HG03025 (cell line): ENCODE data around the gene KHDC3L.
"Not testable (repeated sequence)": the region's sequence is repeated elsewhere in the genome, so short reads cannot be mapped to it uniquely, and the experiment has no call there.

ENCODE experiments used
- ATAC-seq: cut with Tn5 transposase; IDR thresholded peaks from one replicate; pipeline ENCODE4 v1.9.1; 2021; ENCODE audit warnings: mild to moderate bottlenecking, moderate library complexity; ENCODE audit not compliant: unreplicated experiment, low FRiP score

Gene KHDC3L

GRCh38 chr6:73368675-73369074 is 6.2 kb downstream of the KHDC3L start:
- ATAC-seq: no peak

DNA sequence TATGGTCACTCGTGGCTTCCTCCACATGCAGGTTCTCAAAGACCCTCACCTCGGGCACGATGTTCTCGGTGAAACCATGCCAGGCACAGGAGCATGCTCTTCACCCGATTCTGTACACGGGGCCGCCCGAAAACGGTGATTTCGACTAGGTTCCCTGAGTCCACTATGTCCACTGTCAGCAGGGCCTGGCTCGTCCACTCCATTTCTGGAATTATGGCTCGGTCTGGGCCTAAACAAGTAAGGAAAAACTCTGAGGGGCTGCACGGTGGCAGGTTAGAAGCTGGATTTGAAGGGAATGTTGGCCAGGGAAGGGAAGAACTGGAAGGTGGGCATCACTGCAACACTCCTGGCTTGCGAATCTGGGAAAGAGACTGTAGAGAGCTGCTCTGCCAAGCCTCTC is 6.7 kb downstream of the KHDC3L start:
- ATAC-seq: no peak

DNA sequence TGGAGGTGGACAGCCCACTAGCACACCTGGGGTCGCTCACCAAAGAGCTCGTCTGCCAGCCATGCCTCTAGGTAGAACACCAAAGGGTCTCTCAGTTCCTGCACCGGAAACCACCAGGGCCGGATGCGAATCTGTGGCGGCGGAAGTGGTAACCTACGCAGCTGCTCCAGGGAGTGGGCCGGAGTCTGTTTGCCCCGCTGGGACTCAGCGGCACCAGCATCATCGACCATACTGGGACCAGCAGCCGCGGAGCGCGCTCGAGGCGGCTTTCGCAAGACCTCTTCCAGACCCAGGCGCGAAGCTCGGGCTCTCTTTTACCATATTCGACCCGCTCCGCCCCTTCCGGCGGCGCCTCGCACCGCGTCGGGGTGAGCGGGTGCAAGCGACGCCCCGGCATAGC is 7.1 kb downstream of the KHDC3L start, which contains the start of gene OOEP:
Gene OOEP (minus strand): TSS at position 335 of the 400 bp plus-strand sequence. CDS start 105 bp downstream, at position 230.
- ATAC-seq: no peak

DNA sequence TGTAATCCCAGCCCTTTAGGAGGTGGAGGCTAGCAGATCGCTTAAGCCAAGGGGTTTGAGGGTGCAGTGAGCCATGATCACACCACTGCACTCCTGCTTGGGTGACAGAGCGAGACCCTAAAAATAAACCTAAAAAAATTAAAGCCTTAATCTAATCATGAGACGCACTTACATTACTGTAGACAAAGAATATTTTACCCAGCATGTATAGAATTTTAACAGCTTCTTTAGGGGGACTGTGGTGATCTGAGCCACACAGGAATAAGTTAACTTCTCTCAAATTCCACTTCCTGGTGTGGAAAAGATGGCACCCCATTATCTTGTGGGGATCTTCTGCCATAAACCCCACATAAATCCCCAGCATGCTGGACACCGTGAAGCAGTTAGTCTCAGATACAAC is 9.5 kb downstream of the KHDC3L start:
- no peak for ATAC-seq

DNA sequence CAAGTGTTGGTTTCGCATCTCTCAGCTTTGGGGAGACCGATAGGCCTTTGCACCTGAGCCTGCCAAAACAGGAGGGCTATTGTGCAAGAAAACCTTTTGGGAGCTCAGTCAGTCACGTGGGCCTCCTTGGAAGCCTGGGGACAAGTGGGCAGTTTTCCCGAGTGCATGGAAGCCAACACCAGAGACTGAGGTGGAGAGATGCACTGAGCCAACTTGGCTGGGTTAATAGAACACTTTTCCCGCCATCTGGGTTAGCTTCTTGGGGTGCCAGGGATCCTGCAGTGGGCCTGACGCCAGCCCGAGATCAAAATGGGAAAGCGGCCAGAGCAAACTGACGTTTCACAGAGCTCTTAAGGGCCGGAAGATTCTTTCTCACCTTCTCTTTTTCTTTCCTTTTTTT is 10.1 kb downstream of the KHDC3L start:
- ATAC-seq: no peak

DNA sequence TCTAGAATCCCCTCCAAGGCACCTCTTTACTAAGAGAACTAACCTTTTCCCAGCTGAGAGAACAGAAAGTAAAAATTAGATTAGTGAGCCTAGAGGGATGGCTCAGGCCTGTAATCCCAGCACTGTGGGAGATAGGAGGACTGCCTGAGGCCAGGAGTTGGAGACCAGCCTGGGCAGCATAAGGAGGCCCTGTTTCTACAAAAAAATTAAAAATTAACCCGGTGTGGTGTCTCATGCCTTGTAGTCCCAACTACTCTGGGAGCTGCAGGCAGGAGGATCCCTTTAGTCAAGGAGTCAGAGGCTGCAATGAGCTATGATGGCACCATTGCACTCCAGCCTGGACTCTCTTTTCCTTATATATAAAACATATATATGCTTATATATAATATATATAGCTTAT is 12.8 kb downstream of the KHDC3L start:
- no peak for ATAC-seq

DNA sequence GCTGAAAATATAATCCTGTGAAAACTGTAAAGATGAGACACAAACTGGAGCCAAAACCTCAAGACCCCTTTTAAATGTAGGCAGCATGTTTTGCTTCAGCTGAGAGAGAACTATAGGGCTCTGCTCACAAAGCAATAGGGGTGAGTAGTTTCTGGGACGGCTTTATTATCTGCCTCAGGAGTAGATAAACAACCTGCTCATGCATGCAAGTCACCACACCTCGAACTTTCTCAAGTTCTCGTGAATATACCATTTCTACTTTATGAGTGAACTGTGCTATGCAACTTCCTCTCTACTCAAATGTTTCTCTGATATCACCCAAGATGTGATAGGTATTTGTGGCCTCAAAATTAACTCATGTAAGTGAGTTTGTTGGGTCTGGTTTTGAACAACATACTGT is 14.8 kb downstream of the KHDC3L start:
- ATAC-seq: no peak

DNA sequence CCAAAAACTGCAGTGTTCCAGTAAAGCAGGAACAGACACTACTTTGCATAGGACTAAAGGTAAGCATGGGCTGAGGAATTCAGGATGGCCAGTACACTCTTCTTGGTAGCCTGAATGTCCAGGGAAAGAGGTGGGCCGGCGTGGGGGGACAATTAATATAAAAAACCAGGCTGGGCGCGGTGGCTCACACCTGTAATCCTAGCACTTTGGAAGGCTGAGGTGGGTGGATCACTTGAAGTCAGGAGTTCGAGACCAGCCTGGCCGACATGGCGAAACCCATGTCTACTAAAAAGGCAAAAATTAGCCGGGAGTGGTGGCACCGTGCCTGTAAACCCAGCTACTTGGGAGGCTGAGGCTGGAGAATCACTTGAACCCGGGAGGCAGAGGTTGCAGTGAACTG is 19.1 kb downstream of the KHDC3L start:
- ATAC-seq: not testable (repeated sequence)

DNA sequence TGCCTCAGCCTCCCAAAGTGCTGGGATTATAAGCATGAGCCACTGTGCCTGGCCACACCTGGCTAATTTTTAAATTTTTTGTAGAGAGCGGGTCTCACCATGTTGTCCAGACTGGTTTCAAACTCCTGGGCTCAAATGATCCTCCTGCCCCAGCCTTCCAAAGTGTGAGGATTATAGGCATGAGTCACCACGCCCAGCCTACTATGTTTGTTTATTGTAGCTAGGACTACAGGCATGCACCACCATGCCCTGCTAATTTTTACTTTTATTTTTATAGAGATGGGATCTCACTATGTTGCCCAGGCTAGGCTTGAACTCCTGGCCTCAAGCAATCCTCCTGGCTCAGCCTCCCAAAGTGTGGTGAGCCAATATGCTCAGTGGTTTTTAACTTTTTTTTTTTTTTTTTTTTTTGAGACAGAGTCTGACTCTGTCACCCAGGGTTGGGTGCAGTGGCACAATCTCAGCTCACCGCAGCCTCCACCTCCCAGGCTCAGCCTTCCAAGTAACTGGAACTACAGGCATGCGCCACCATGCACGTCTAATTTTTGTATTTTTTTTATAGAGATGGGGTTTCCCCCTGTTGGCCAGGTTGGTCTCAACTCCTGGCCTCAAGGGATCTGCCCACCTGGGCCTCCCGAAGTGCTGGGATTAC is 20.1 kb downstream of the KHDC3L start:
- ATAC-seq: no peak

- peak; percentile 12 for ATAC-seq
Observed at GRCh38 chr6:73388433-73388799, 26.0 kb downstream of the KHDC3L start.

DNA sequence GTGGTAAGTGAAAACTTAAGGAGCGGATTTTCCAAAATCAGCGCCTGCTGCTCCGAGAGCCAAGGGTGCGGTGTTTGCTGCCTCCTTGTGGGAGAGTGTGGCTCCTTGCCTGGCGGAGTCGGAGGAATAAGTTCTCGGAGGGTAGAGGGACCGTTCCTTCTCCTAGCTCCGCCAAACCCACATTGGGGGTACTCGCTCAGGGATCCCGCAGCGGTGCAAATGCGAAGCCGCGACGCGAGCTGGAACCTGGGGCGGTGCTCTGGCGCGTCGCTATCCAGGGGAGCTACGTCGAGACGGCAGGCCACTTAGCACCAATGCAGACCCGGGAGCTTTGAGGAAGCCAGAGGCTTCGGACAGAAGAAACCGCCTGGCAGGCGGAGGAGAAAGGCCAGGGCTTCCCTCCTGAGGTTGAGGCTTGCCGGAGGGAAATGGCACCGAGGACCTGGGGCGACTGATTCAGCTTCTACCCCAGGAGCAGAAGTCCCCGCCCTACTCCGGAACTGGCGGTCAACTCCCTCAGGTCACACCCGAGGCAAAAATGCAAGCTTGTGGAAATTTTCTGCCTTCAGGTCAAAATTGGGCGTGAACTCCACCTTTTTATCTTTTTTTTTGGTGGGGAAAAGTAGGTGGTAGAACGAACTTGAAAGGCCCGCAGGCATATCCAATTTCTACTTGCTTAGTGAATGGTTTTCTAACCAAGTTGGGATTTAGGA is 26.5 kb downstream of the KHDC3L start:
- peak; percentile 88 for ATAC-seq

DNA sequence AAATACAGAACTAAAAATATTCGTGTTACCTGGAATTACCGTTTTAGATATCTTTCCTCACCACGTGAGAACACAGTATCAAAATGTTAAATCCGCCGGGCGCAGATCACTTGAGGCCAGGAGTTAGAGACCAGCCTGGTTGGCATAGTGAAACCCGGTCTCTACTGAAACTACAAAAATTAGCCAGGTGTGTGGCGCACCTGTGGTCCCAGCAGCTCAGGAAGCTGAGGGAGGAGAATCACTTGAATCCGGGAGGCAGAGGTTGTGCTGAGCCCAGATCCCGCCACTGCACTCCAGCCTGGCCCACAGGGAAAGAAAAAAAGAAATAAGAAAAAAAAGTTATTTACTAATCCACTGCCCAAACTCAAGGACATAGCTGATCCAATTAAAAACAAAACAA is 27.4 kb downstream of the KHDC3L start:
- no peak for ATAC-seq

DNA sequence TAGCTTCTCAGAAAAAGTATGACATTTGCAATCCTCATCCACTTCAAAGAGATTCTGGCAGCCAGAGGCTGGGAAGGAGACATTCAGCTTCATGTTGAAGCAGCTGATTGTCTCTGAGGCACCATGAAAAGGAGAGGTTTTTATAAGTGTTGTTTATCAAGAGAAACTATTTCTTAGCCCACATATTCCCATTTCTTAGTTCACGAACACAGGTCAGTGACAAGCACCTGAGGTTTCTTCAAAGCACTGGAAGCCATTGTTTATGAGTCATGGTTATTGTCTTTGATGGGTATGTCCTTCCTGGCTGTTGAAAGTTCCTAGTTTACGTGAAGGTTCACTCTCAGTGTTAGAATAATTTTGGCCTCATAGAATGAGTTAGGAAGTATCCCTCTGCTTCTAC is 29.2 kb downstream of the KHDC3L start:
- no peak for ATAC-seq

GRCh38 chr6:73392188-73392587 is 29.7 kb downstream of the KHDC3L start:
- ATAC-seq: not testable (repeated sequence)

DNA sequence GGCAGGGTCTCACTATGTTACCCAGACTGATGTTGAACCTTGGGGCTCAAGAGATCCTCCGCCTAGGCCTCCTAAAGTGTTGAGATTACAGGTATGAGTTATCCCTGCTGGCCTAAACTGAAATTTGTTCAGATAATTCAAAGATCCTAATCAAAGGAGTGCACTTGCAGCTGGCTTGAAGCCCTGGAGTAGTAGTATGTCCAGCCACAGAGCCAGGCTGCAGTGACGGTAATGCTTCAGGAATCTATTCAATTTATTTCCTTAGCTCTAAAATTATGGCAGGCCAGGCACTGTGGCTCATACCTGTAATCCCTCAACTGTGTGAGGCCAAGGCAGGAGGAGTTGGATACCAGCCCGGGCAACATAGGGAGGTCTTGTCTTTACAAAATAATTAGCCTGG is 30.8 kb downstream of the KHDC3L start:
- ATAC-seq: no peak

DNA sequence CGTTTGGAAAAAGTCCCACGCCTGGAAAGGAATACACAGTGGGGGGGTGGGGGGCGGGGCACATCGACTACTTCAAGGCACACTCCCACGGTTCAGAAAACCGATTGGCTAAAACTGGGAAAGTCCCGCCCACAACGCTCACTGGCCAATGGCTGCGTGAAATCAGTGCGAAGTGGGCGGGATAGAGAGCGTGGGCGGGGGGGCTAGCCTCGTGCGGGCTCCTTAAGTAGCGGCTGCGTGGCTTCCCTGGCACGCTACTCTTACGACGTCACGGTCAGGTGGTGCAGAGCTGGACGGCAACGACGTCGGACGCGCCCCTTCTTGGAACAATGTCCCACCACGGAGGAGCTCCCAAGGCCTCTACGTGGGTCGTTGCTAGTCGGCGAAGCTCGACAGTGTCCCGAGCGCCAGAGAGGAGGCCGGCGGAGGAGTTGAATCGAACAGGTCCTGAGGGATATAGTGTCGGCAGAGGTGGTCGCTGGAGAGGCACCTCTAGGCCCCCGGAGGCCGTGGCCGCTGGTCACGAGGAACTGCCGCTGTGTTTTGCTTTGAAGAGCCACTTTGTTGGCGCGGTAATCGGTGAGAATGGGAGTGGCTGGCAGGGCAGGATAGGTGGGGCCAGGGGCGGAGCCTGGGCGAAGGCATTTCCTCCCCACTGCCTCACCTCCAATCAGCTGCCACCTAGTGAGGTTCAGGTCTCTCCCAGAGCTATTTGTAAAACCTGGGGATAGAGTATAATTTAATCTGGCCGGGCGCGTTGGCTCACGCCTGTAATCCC is 32.3 kb downstream of the KHDC3L start, which contains the start of gene DDX43:
Gene DDX43 (plus strand): TSS at position 252 of the 778 bp plus-strand sequence. CDS start 78 bp downstream, at position 330.
- ATAC-seq: peak; percentile 62

- ATAC-seq: no peak
Observed at GRCh38 chr6:73395875-73396274, 33.4 kb downstream of the KHDC3L start.

DNA sequence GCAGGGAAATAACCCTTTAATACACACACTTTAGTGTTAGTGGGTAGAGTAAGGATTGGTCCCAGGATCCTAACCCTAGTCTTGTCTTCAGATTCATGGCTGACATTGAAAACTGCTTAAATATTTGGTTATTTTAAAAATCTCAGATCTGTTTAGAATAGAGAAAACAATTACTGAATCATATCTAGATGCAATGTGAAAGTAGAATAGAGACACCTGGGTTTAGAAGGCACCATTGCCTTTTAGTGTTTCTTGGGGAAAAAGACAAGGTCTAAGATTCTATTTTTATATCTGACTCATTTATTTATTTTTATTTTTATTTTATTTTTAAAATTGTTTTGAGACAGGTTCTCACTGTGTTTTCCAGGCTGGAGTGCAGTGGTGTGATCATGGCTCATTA is 38.2 kb downstream of the KHDC3L start:
- no peak for ATAC-seq

GRCh38 chr6:73409395-73409794 is 46.9 kb downstream of the KHDC3L start:
- no peak for ATAC-seq

DNA sequence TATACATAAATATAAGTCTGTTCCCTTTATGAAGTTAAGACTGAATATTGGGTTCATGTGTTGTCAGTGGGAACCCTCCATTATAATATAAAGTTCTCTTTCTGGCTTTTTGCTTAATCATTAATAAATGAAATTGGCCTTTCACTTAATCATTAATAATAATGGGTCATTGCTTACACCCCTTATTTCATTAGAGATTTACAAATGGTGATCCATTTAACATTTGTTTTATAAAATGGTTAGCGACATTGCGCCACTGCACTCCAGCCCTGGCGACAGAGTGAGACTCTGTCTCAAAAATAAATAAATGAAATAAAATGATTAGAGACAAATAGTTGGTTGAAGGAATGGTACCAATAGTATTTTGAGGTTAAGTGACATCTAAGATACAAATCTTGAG is 50.6 kb downstream of the KHDC3L start:
- no peak for ATAC-seq
